OCI-LY7 (cell line): ENCODE measurements around the gene ELK3. TPM values are rescaled to one million over a fixed set of nuclear protein-coding genes. Genes with fewer than 3 reads are reported as not detected.

ENCODE experiments used
- BruUV-seq: library from RNA; stranded (reverse); fragments of 400-500 nt; replicated peaks from 2 replicates; lab custom pipeline; 2021; lab: Mats Ljungman, UMichigan
- CTCF ChIA-PET: fragments of 300-600 bp; sonication (Branson Sonifier 250); formaldehyde crosslinking; loops from one replicate; lab custom pipeline; 2022; ENCODE audit warnings: antibody characterized with exemption; ENCODE audit not compliant: unreplicated experiment; lab: Charles Lee
- POLR2A ChIA-PET: fragments of 300-600 bp; sonication (Branson Sonifier 250); formaldehyde crosslinking; loops from one replicate; lab custom pipeline; 2022; ENCODE audit warnings: antibody characterized with exemption; lab: Charles Lee
- DNase-seq: peaks from one replicate; pipeline ENCODE4 v3.0.0-alpha.2; 2015; ENCODE audit warnings: low spot score
- H2AFZ ChIP-seq: fragments of 200-600 bp; sonication (generic), shearing (Covaris generic); 2 replicates; pipeline ENCODE4 v1.6.1; 2014; ENCODE audit warnings: mild to moderate bottlenecking, antibody characterized with exemption, low read length, moderate library complexity
- H3K27ac ChIP-seq: fragments of 200-600 bp; sonication (generic); 2 replicates; pipeline ENCODE4 v1.5.1; 2014; ENCODE audit warnings: mixed run types, low read depth, mild to moderate bottlenecking, moderate library complexity, low read length, inconsistent platforms; ENCODE audit not compliant: poor library complexity, severe bottlenecking
- H3K36me3 ChIP-seq: fragments of 200-600 bp; sonication (generic); 2 replicates; pipeline ENCODE4 v1.6.1; 2014; ENCODE audit warnings: mild to moderate bottlenecking, antibody characterized with exemption, low read length, moderate library complexity, mixed read lengths; ENCODE audit not compliant: insufficient read depth
- H3K4me1 ChIP-seq: fragments of 200-600 bp; sonication (generic); 2 replicates; pipeline ENCODE4 v1.5.1; 2014; ENCODE audit warnings: mild to moderate bottlenecking, low read length; ENCODE audit not compliant: insufficient read depth, poor library complexity, severe bottlenecking
- H3K4me2 ChIP-seq: fragments of 200-600 bp; sonication (generic); 2 replicates; pipeline ENCODE4 v1.6.1; 2014; ENCODE audit warnings: mild to moderate bottlenecking, low read length
- H3K4me3 ChIP-seq: fragments of 200-600 bp; sonication (generic); 2 replicates; pipeline ENCODE4 v1.5.1; 2014; ENCODE audit warnings: mild to moderate bottlenecking, low read depth, low read length; ENCODE audit not compliant: poor library complexity, severe bottlenecking
- H3K79me2 ChIP-seq: fragments of 200-600 bp; sonication (generic); 2 replicates; pipeline ENCODE4 v1.6.1; 2016; ENCODE audit warnings: low read depth, mild to moderate bottlenecking, low read length, moderate library complexity, mixed read lengths; ENCODE audit not compliant: insufficient read depth
- H3K9me2 ChIP-seq: fragments of 200-600 bp; sonication (generic); 2 replicates; pipeline ENCODE4 v1.6.1; 2016; ENCODE audit warnings: mild to moderate bottlenecking, low read length, mixed read lengths; ENCODE audit not compliant: insufficient read depth
- H3K9me3 ChIP-seq: fragments of 200-600 bp; sonication (generic); 2 replicates; pipeline ENCODE4 v1.6.1; 2014; ENCODE audit warnings: mild to moderate bottlenecking, mixed run types, low read length, mixed read lengths
- H4K20me1 ChIP-seq: fragments of 200-600 bp; sonication (generic); 2 replicates; pipeline ENCODE4 v1.6.1; 2014; ENCODE audit warnings: mild to moderate bottlenecking, antibody characterized with exemption, low read length, moderate library complexity, mixed read lengths; ENCODE audit not compliant: insufficient read depth
- EZH2phosphoT487 ChIP-seq: fragments of 200-600 bp; sonication (generic); IDR thresholded peaks from 2 replicates; pipeline ENCODE4 v1.6.1; 2018; ENCODE audit warnings: low read depth, borderline replicate concordance, mild to moderate bottlenecking, mixed run types, antibody characterized with exemption, low read length, moderate library complexity, mixed read lengths
- intact Hi-C: fragments of 100-400 bp; cut with micrococcal nuclease; formaldehyde crosslinking; loops from one replicate; pipeline ENCODE4 v1.10.0; 2022; ENCODE audit not compliant: unreplicated experiment
- total RNA-seq, 2 experiments: library from RNA; depleted of rRNA in 1 of 2; stranded (reverse); fragments of >200 nt in 1 of 2; shearing (Covaris generic) in 1 of 2; gene quantifications; 2 replicates each; pipeline ENCODE4 v1.2.3, GENCODE V29; 2014 to 2022
- TF ChIP-seq, protein P1 (sequence below): fragments of 200-600 bp; sonication (generic); conservative IDR thresholded peaks from 2 replicates; pipeline ENCODE4 v1.5.1; 2014; ENCODE audit warnings: mild to moderate bottlenecking, antibody characterized with exemption, low read length, moderate library complexity, mixed read lengths

ELK3 gene
- total RNA-seq, 2 experiments from 2014 or later, result 1.9 to 4.2 TPM

DNA sequence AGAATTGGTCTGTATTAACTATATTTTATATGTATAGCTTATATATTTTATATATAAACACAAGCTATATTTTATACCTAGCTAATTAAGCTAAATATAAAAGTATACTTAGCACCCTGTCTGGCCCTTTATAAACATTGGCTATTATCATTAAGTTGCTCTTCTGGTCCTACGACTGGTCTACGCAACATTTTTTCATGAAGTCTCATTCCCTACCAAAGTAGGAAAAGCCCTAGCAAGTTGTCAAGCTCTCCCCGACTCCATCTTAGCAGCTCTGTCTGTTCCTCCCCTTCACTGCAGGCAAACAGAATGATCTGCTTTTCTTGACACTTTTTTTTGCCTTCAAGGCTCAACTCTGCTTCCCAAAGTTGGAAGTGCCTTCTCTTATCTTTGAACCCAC lies 36.7 kb upstream of the ELK3 start:
- TF ChIP-seq EZH2phosphoT487, result no peak
- TF ChIP-seq, protein P1, sequence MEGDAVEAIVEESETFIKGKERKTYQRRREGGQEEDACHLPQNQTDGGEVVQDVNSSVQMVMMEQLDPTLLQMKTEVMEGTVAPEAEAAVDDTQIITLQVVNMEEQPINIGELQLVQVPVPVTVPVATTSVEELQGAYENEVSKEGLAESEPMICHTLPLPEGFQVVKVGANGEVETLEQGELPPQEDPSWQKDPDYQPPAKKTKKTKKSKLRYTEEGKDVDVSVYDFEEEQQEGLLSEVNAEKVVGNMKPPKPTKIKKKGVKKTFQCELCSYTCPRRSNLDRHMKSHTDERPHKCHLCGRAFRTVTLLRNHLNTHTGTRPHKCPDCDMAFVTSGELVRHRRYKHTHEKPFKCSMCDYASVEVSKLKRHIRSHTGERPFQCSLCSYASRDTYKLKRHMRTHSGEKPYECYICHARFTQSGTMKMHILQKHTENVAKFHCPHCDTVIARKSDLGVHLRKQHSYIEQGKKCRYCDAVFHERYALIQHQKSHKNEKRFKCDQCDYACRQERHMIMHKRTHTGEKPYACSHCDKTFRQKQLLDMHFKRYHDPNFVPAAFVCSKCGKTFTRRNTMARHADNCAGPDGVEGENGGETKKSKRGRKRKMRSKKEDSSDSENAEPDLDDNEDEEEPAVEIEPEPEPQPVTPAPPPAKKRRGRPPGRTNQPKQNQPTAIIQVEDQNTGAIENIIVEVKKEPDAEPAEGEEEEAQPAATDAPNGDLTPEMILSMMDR, result no peak
- H3K9me2 ChIP-seq, result no peaks in the 10 kb centered on the region
- no peaks in the 10 kb centered on the region for H3K79me2 ChIP-seq
- ChIA-PET CTCF (no interaction called here), POLR2A (interaction anchor here (0.5 to 1.1 kb wide), 8 partner anchors 9 to 372 kb away, joined by 3 to 9 read pairs (median 3); no protein-coding TSS in a partner anchor)
- H3K27ac ChIP-seq, result no peak overlapping the region
- no peaks in the 10 kb centered on the region for H3K4me1 ChIP-seq
- no peak for DNase-seq
- no peak overlapping the region for H3K4me3 ChIP-seq
- no TSS peak for BruUV-seq
- H3K36me3 ChIP-seq, result no peaks in the 10 kb centered on the region
- no peaks in the 10 kb centered on the region for H3K9me3 ChIP-seq
- H4K20me1 ChIP-seq, result no peaks in the 10 kb centered on the region
- no peak overlapping the region for H3K4me2 ChIP-seq
- no peak overlapping the region for H2AFZ ChIP-seq
- intact Hi-C loops, result no loop called here

DNA sequence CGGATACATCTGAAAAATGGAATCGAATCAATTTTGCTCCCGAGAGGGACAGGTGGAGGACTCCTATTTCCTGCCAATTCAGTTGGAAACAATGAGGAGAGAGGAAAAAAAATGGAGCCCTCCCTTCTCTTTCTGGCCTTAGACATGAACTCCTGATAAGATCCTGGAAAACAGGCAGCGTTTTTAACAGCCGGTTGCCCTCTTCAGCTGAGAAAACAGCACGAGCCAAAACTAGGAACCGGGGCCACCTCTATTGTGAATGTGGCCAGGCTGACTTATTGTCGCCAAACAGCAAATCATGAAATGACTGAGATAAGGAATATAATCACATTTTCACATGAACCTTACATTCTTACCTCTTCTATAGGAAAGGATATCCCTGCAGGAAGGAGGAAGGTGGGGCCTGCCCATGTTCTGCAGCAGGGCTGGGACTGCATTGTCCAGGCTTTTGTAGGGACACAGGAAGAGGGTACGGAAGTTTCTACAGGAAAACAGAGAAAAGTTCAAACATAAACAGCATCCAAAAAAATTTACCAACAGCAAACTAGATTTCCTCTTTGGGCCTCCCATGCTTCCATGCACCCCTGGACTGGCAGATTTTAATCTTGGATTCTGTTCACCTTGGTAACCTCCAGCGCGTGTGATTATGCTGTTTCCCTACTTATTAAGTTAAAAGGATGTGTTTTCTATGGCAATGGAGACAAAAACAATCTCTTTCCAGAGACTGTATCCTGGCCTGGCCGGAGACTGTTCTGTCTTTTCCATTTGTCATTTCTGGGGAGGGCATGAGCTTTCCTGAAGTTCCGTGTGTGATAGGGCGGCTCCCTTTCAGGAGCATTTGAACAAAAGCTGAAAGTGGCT lies 29.0 kb upstream of the ELK3 start:
- no peak overlapping the region for H3K4me3 ChIP-seq
- no peaks in the 10 kb centered on the region for H3K79me2 ChIP-seq
- no peaks in the 10 kb centered on the region for H3K9me3 ChIP-seq
- POLR2A ChIA-PET, result interaction anchor here (1.2 kb wide), 1 partner anchor 26 kb away, joined by 3 read pairs; no protein-coding TSS in a partner anchor
- TF ChIP-seq EZH2phosphoT487, result no peak
- TF ChIP-seq, protein P1, result no peak
- H3K36me3 ChIP-seq, result no peaks in the 10 kb centered on the region
- DNase-seq, result no peak
- H3K4me2 ChIP-seq, result no peak overlapping the region
- no peaks in the 10 kb centered on the region for H3K9me2 ChIP-seq
- no peaks in the 10 kb centered on the region for H3K4me1 ChIP-seq
- CTCF ChIA-PET, result no interaction called here
- H4K20me1 ChIP-seq, result no peaks in the 10 kb centered on the region
- intact Hi-C loops, result no loop called here
- no peak overlapping the region for H3K27ac ChIP-seq
- H2AFZ ChIP-seq, result no peak overlapping the region
- BruUV-seq, result no TSS peak

DNA sequence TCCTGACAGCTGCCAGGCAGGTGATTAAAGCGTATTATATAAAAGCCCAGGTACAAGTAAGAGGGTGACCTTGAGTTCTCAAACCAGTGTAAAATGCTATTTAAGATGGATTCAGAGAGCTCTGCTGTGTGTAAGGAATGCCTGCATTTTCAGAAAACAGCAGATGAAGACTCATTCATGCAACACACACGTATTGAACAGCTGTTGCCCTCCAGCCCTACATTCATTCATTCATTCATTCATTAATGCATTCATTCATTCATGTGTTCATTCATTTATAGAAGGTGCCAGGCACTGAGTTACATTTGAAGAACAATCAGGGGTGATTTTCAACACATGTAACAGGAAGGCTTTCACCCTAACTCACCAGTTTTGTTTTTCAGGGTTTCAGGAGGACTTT lies 27.4 kb upstream of the ELK3 start:
- POLR2A ChIA-PET, result interaction anchor here (0.6 to 1.2 kb wide), 5 partner anchors 9 to 338 kb away, joined by 3 to 5 read pairs (median 3); no protein-coding TSS in a partner anchor

More for the DNA sequence above, 27.4 kb upstream of the ELK3 start:
- no peaks in the 10 kb centered on the region for H3K9me3 ChIP-seq
- H3K36me3 ChIP-seq, result no peaks in the 10 kb centered on the region
- H3K27ac ChIP-seq, result no peak overlapping the region
- TF ChIP-seq EZH2phosphoT487, result no peak
- TF ChIP-seq, protein P1, result no peak
- no peak for DNase-seq
- intact Hi-C loops, result no loop called here
- H3K4me2 ChIP-seq, result no peak overlapping the region
- H2AFZ ChIP-seq, result no peak overlapping the region
- H3K79me2 ChIP-seq, result no peaks in the 10 kb centered on the region
- no peaks in the 10 kb centered on the region for H4K20me1 ChIP-seq
- CTCF ChIA-PET, result no interaction called here
- BruUV-seq, result no TSS peak
- H3K4me1 ChIP-seq, result no peaks in the 10 kb centered on the region
- H3K4me3 ChIP-seq, result no peak overlapping the region
- H3K9me2 ChIP-seq, result no peaks in the 10 kb centered on the region
